ENCODE results near the gene ARL10. TPM values are rescaled to one million over a fixed set of nuclear protein-coding genes. Genes with fewer than 3 reads are reported as not detected.

Gene ARL10
- total RNA-seq, 1 experiment from 2014 or later, result 1.1 TPM

DNA sequence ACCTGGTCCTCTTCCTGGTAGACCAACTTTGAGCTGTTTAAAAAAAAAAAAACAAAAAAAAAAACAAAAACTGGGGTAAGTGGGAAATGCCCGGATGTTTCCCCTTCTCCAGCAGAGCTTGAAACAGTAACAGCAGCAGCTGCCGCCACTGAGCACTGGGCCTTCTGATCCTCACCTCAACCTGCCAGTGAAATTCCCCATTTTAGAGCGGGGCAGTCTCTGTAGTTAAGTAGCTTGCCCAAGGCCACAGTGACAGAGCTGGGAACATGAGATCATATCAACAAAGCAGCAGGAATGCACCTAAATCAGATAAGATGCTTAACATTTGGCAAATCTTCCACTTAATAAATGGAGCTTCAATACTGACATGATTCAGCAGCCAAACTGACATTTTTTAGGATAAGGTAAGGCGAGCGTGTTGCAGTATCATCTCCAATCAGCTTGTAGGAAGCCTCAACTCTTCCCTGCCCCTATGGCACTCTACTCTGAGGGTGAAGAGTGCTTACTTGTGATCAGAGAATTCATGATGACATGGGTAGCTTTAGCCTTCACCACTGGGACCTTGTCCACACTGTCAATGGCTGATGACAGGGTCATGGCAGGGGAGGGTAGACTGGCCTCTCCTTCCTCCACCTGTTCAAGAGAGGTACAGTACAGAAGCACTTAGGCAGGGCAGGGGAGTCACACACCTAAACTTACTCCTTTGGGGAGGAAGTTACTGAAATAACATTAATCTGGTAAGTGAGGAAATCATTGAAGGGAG lies 13.0 kb upstream of the ARL10 start:
- Mint-ChIP-seq H3K4me1 (ENCODE audit: insufficient read depth, unreplicated experiment) (peaks cover 2% of the 10 kb centered on the region), H3K4me3 (ENCODE audit: unreplicated experiment) (no peak overlapping the region), H3K9me3 (ENCODE audit: unreplicated experiment) (no peaks in the 10 kb centered on the region), H3K27ac (ENCODE audit: low read depth, unreplicated experiment) (no peak overlapping the region), H3K36me3 (ENCODE audit: insufficient read depth, unreplicated experiment) (peaks cover 91% of the 10 kb centered on the region), H3K27me3 (ENCODE audit: insufficient read depth, unreplicated experiment) (no peaks in the 10 kb centered on the region)
- DNase-seq (ENCODE audit: unreplicated experiment), result no peak
- POLR2A ChIA-PET, result interaction anchor here (0.6 to 2.5 kb wide), 2 partner anchors 9 to 165 kb away, joined by 4 to 16 read pairs; partner anchors contain the start of gene KIAA1191
- CTCF ChIA-PET, result interaction anchor here (0.6 to 1.6 kb wide), 4 partner anchors 17 to 648 kb away, joined by 3 to 5 read pairs (median 4); no protein-coding TSS in a partner anchor
- intact Hi-C loops (cut with micrococcal nuclease), result no loop called here
- TF ChIP-seq, protein P1, sequence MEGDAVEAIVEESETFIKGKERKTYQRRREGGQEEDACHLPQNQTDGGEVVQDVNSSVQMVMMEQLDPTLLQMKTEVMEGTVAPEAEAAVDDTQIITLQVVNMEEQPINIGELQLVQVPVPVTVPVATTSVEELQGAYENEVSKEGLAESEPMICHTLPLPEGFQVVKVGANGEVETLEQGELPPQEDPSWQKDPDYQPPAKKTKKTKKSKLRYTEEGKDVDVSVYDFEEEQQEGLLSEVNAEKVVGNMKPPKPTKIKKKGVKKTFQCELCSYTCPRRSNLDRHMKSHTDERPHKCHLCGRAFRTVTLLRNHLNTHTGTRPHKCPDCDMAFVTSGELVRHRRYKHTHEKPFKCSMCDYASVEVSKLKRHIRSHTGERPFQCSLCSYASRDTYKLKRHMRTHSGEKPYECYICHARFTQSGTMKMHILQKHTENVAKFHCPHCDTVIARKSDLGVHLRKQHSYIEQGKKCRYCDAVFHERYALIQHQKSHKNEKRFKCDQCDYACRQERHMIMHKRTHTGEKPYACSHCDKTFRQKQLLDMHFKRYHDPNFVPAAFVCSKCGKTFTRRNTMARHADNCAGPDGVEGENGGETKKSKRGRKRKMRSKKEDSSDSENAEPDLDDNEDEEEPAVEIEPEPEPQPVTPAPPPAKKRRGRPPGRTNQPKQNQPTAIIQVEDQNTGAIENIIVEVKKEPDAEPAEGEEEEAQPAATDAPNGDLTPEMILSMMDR (IDR thresholded peaks at IDR 0.05; ENCODE audit: unreplicated experiment), result no peak
- BruUV-seq (replicated peaks), result no TSS peak

DNA sequence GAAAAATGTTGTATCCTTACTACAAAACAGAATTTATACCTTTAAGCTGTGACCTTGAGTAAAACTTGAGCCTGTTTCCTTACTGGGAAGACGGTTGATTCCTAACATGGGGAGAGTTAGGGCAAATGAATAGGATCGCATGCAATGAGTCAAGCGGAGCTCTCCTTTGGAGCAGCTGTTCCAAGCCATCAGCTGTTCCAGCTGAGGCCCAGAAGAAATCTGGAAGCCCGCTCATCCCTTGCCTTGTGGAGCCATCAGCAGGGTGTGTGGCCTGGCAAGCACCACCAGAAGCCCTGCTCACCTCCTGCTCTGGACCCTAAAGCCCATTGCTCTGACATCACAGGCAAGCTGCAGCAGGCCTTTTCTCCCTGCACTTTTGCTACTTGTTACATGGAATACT lies 11.8 kb upstream of the ARL10 start:
- no TSS peak for BruUV-seq (replicated peaks)
- intact Hi-C loops (cut with micrococcal nuclease), result no loop called here
- Mint-ChIP-seq H3K4me1 (ENCODE audit: insufficient read depth, unreplicated experiment) (peaks cover 5% of the 10 kb centered on the region), H3K36me3 (ENCODE audit: insufficient read depth, unreplicated experiment) (peaks cover 91% of the 10 kb centered on the region), H3K9me3 (ENCODE audit: unreplicated experiment) (no peaks in the 10 kb centered on the region), H3K27ac (ENCODE audit: low read depth, unreplicated experiment) (no peak overlapping the region), H3K4me3 (ENCODE audit: unreplicated experiment) (no peak overlapping the region), H3K27me3 (ENCODE audit: insufficient read depth, unreplicated experiment) (no peaks in the 10 kb centered on the region)
- no peak for DNase-seq (ENCODE audit: unreplicated experiment)
- CTCF ChIA-PET, result interaction anchor here (1.2 to 1.6 kb wide), 3 partner anchors 15 to 624 kb away, joined by 3 to 5 read pairs (median 4); no protein-coding TSS in a partner anchor
- TF ChIP-seq, protein P1 (IDR thresholded peaks at IDR 0.05; ENCODE audit: unreplicated experiment), result no peak
- POLR2A ChIA-PET, result interaction anchor here (0.9 to 1.1 kb wide), 2 partner anchors 24 to 35 kb away, joined by 3 read pairs; partner anchors contain the start of genes HIGD2A and NOP16

DNA sequence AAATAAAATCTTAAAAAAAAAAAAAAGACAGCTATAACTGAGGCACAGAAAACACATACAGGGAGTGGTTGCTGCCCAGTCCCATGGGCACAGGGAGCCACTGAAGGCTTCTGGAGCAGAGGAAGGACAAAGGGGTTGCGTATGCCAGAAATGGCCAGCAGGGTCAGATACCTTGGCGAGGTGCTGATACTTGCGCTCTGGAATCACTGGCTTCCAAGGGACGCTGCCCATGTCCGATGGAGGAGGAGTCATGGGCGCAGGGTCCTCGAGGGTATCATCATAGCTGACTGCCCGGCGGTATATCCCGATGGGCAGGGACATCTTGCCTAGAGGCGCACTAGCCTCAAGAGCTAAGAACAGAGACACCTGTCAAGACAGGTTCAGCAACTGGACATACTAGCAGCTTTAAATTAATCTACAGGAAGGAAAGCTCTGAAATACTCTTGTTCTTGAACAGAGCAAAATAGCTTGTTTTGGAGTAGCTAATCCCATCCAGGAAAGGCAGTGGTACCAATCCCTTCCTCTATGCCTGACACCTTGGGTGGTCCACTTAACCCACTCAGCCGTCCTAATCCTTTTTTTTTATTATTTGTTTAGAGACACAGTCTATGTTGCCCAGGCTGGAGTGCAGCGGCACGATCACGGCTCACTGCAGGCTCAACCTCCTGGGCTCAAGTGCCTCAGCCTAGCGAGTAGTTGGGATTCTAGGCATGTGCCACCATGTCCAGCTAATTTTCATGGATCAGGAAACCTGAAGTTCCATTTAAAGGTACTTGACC lies 9.7 kb upstream of the ARL10 start:
- TF ChIP-seq, protein P1 (IDR thresholded peaks at IDR 0.05; ENCODE audit: unreplicated experiment), result no peak
- Mint-ChIP-seq H3K4me3 (ENCODE audit: unreplicated experiment) (no peak overlapping the region), H3K27ac (ENCODE audit: low read depth, unreplicated experiment) (no peak overlapping the region), H3K4me1 (ENCODE audit: insufficient read depth, unreplicated experiment) (peaks cover 11% of the 10 kb centered on the region), H3K9me3 (ENCODE audit: unreplicated experiment) (no peaks in the 10 kb centered on the region), H3K27me3 (ENCODE audit: insufficient read depth, unreplicated experiment) (no peaks in the 10 kb centered on the region), H3K36me3 (ENCODE audit: insufficient read depth, unreplicated experiment) (peaks cover 74% of the 10 kb centered on the region)
- CTCF ChIA-PET, result interaction anchor here (0.6 to 1.3 kb wide), 5 partner anchors 12 to 100 kb away, joined by 3 to 6 read pairs (median 3); no protein-coding TSS in a partner anchor
- intact Hi-C loops (cut with micrococcal nuclease), result no loop called here
- no peak for DNase-seq (ENCODE audit: unreplicated experiment)
- POLR2A ChIA-PET, result interaction anchor here (0.6 kb wide), 1 partner anchor 20 kb away, joined by 3 read pairs; no protein-coding TSS in a partner anchor
- no TSS peak for BruUV-seq (replicated peaks)

DNA sequence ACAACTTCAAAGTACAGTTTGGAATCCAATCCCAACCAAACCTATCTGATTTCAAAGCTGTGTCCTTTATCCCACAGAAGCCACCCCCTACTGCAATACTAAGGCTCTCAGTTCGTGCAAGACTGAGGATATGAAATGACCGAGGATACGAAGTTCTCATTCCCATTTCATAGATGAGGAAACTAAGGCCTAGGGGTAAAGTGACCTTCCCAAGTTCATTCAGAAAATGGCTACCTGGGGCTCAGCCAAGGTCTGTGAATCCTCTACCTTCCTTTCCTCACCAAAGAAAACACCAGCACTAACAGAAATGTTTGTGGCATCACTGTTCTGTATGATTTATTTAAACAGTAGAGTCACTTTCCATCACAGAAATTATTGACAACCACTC lies 9.1 kb upstream of the ARL10 start:
- no peak for DNase-seq (ENCODE audit: unreplicated experiment)
- Mint-ChIP-seq H3K9me3 (ENCODE audit: unreplicated experiment) (no peaks in the 10 kb centered on the region), H3K4me3 (ENCODE audit: unreplicated experiment) (no peak overlapping the region), H3K27me3 (ENCODE audit: insufficient read depth, unreplicated experiment) (no peaks in the 10 kb centered on the region), H3K4me1 (ENCODE audit: insufficient read depth, unreplicated experiment) (peaks cover 11% of the 10 kb centered on the region), H3K36me3 (ENCODE audit: insufficient read depth, unreplicated experiment) (peaks cover 68% of the 10 kb centered on the region), H3K27ac (ENCODE audit: low read depth, unreplicated experiment) (no peak overlapping the region)
- ChIA-PET POLR2A (no interaction called here), CTCF (interaction anchor here (1.2 to 1.3 kb wide), 2 partner anchors 15 to 42 kb away, joined by 3 to 5 read pairs; no protein-coding TSS in a partner anchor)
- intact Hi-C loops (cut with micrococcal nuclease), result no loop called here
- TF ChIP-seq, protein P1 (IDR thresholded peaks at IDR 0.05; ENCODE audit: unreplicated experiment), result no peak
- no TSS peak for BruUV-seq (replicated peaks)

Data from MCF 10A (cell line).